GM21360 (cell line): Measurements from ENCODE around the gene TRMT44.
"Not testable (repeated sequence)": the region's sequence is repeated elsewhere in the genome, so short reads cannot be mapped to it uniquely, and the experiment has no call there.

ENCODE experiments used
- ATAC-seq: cut with Tn5 transposase; IDR thresholded peaks from one replicate; pipeline ENCODE4 v1.9.1; 2021; ENCODE audit warnings: mild to moderate bottlenecking, moderate library complexity; ENCODE audit not compliant: unreplicated experiment

The TRMT44 gene

DNA sequence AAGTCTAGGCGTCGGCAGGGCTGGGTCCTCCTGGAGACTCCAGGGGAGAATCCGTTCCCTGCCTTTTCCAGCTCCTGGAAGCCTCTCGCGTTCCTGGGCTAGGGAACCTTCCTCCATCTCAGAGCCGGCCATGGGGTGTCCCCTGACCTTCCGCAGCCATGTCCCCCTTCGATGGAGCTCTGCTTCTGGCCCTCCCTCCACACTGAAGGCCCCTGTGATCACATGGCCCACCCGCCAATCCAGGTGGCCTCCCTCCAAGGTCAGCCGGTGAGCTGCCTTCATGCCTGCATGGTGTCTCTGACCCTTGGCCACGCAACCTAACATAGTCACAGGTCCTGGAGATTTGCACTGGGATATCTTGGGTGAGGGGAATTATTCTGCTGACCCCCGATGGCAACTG lies 69.6 kb downstream of the TRMT44 start:
- no peak for ATAC-seq

GRCh38 chr4:8510611-8511285 lies 70.2 kb downstream of the TRMT44 start:
- no peak for ATAC-seq

- ATAC-seq, result no peak
Measured at GRCh38 chr4:8512510-8512909, 71.9 kb downstream of the TRMT44 start.

GRCh38 chr4:8513080-8513479 lies 72.5 kb downstream of the TRMT44 start:
- not testable (repeated sequence) for ATAC-seq

GRCh38 chr4:8513931-8514330 lies 73.4 kb downstream of the TRMT44 start:
- ATAC-seq, result no peak

- ATAC-seq, result no peak
Measured at GRCh38 chr4:8514391-8514790, 73.8 kb downstream of the TRMT44 start.

DNA sequence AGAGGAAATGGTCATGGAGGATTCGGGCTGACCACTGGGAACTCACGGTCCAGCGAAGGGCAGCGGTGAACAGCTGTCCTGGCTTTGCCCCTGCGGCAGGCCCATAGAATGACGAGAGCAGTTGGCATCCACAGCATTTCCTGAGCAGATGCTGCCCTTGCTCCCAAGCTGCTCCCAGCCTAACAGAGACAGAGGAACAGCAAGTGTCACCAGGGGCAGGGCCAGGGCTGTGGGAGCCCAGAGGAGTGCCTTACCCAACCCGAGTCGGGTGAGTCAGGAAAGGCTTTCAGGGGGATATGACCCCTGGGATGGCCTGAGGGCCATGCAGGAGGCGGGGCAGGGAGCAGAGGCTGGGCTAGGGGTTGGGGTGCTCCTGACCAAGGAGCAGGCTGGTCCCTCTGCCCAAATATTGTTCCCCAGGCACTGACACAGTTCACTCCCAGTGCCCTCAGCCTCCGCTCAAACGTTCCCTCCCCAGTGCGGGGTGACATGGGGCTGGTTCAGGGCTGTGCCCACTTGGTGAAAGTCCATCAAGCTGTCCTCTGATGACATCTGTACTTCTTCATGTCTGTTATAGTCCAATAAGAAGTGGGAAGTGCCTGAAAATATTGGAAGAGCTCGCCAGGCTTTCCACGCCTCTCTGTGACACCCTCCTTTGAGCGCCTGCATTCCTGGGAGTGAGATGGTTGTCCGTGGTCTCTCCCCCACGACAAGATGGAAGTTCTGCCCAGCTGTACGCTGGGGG lies 74.9 kb downstream of the TRMT44 start:
- ATAC-seq, result no peak

- no peak for ATAC-seq
Measured at GRCh38 chr4:8516061-8516573, 75.5 kb downstream of the TRMT44 start.

GRCh38 chr4:8516996-8517550 lies 76.5 kb downstream of the TRMT44 start:
- ATAC-seq, result no peak

DNA sequence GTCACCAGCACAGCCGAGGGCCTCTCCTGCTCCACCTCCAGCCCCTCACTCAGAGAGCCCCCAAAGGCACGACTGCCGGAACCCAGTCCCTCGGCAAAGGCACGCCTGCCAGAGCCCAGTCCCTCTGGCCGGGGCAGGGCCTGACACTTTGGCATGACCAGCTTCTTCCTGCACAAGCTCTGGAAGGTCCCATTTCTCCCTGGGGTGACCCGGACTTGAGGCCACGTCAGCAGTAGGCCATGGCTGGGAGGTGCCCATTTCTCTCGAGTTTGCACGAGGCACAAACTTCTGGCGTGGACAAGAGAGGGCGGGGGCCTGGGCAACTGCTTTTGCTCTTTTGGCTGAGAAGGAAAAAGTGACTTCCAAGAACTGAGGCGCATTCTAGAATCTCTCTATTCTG lies 77.4 kb downstream of the TRMT44 start:
- ATAC-seq, result no peak

DNA sequence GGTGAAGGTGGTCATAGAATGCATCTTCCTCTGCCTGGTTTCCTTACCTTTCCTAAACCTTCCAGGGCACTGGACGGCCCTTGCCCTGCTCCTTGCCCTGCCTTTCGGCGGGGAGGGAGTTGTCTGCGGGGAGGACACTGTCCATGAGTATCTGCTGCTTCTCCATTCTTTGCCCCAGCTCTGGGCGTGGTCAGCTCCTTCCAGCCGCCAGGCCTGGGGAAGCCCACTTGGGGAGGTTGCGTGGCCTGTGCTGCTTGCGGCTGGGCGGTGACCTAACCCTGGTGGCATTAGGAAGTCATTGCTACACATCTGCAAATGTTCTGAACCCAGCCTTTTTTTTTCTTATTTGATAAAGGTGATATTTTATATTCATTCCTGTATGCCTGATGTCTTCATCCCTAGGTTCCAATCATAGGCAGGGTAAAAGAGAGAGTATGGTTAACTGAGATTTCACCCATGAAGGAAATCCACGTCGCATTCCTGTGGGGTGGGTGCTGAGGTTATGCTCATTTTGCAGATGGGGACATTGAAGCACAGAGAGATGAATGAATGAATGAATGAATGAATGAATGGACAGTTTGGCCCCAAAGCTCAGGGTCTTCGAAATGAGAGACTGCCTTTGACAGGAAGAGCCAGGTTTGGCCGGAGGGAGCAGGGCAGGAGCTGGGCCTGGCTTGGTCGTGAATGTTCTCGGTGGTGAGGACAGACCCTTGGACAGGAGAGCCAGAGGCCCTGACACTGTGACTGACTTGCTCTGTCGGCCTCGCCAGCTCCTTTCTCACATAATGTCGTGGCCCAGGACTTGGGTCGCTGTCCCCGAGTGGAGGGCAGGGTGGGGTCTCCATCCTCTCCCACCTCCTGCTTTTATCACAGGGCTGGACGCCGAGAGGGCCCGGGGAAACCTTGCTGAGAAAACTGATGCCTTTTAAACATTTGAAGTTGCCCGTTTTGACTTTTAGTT lies 81.9 kb downstream of the TRMT44 start:
- ATAC-seq, result no peak

DNA sequence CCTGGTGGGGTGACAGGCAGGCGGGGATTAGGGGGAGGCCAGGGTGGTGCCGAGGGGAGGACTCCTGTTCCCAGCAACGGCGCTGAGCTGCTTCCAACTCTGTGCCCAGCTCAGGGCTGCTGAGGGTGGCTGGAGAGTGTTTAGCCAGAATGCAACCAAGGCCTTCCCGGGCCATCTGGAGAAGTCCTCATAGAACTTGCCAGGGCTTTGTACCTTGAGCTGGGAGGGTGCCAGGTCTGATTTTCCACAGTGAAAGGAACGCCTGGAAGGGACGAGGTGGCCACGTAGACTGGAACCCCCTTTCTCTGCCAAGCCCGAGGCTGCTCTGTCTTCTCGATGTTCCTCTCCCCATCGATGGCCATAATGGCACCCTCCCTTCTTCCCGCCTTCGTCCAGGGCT lies 82.6 kb downstream of the TRMT44 start:
- ATAC-seq, result no peak

GRCh38 chr4:8523766-8524165 lies 83.2 kb downstream of the TRMT44 start:
- no peak for ATAC-seq

DNA sequence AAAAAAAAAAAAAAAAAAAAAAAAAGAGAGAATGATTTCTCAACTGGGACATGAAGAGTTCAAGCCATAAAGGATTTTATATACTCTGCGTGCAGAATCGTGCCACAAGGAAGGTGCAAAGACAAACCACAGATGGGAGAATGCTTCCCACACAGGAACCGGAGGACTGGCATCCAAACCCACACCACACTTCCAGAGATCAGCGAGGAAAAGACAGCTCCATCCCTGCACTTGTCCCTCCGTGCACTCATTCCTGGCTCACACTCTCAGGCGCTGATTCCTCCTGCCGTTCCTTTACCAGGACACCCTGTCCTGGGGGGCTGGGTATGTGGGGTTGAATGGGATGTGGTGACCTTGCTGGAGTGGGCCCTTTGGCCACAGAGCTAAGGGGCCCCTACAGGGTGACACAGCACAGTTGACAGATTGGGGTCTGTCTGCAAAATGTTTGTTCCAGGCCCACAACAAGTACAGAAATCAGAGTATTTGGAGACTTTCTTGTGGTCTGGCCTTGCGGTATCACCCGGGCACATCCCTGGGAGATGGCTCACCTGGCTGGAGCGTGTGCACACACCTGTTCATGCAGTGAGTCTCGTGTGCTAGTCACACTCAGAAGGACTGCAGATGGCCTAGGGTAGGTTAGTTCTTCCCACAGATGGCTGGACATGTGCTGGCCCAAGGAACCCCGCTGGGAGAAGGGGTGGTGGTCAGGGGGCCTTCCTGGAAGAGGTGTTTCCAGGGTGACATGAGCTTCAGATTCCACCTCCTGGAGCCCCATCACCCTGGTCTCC lies 84.2 kb downstream of the TRMT44 start:
- ATAC-seq, result no peak

GRCh38 chr4:8525383-8526120 lies 85.0 kb downstream of the TRMT44 start:
- ATAC-seq, result no peak
